GM12878 (cell line): ENCODE measurements around the gene TLE3. TPM values are rescaled to one million over a fixed set of nuclear protein-coding genes. Genes with fewer than 3 reads are reported as not detected.

Experiments
- FOXK2 ChIP-seq: fragments of 450-650 bp; IDR thresholded peaks from 2 replicates; pipeline ENCODE4 v1.6.1; 2017; ENCODE audit warnings: mild to moderate bottlenecking, moderate library complexity
- RUNX3 ChIP-seq: IDR thresholded peaks from 2 replicates; pipeline ENCODE4 v1.6.1; 2012; ENCODE audit warnings: low read length, inconsistent platforms
- SREBF2 ChIP-seq: IDR thresholded peaks from 2 replicates; pipeline ENCODE4 v1.6.1; 2012; ENCODE audit warnings: mild to moderate bottlenecking, low read length
- SRF ChIP-seq, 2 experiments: IDR thresholded peaks; 2 replicates each; pipeline ENCODE4 v1.6.1; 2011; ENCODE audit warnings: low read depth in 2 of 2, low read length in 2 of 2, mild to moderate bottlenecking in 1 of 2, moderate library complexity in 1 of 2
- ZNF207 ChIP-seq: fragments of 450-650 bp; IDR thresholded peaks from 2 replicates; pipeline ENCODE4 v1.6.1; 2014; ENCODE audit warnings: antibody characterized with exemption, mild to moderate bottlenecking, borderline replicate concordance
- ZNF384 ChIP-seq: IDR thresholded peaks from 2 replicates; pipeline ENCODE4 v1.6.1; 2012; ENCODE audit warnings: low read depth, mild to moderate bottlenecking, low read length, improper control_type of control experiment, borderline replicate concordance
- polyA plus RNA-seq, 11 experiments: library from polyadenylated mRNA; depleted of rRNA in 4 of 11; unstranded in 6 of 11; stranded (reverse) in 5 of 11; fragments of >200 nt; fragmentation: Nextera tagmentation in 4 of 11; fragmentation: Illumina TruSeq in 1 of 11; extraction: Ambion mirVana in 4 of 11; extraction: Trizol in 1 of 11; gene quantifications; 1 replicate in 1 of 11; 2 replicates in 10 of 11; pipeline versions ENCODE4 v1.2.1 to v1.2.3, GENCODE V29; 2011 to 2016; ENCODE audit warnings: inconsistent platforms in 2 of 11, missing spikeins in 2 of 11, low read depth in 1 of 11
- total RNA-seq, 4 experiments: library from RNA; depleted of rRNA in 3 of 4; stranded (reverse); fragments of >200 nt in 3 of 4; fragmentation: Illumina TruSeq in 1 of 4; extraction: Trizol in 1 of 4; gene quantifications; 2 replicates each; pipeline versions ENCODE4 v1.2.1 to v1.2.3, GENCODE V29; 2013 to 2021
- TF ChIP-seq, protein P1 (sequence below): IDR thresholded peaks from 2 replicates; pipeline ENCODE4 v1.6.1; 2011; ENCODE audit warnings: borderline replicate concordance, low read depth, mild to moderate bottlenecking, moderate library complexity, low read length; ENCODE audit not compliant: insufficient read depth, poor library complexity, severe bottlenecking
- TF ChIP-seq, protein P2 (sequence below): IDR thresholded peaks from 2 replicates; pipeline ENCODE4 v1.6.1; 2012; ENCODE audit warnings: low read length, inconsistent platforms
- TF ChIP-seq, protein P3 (sequence below): fragments of 450-650 bp; IDR thresholded peaks from 2 replicates; pipeline ENCODE4 v1.6.1; 2017; ENCODE audit warnings: mild to moderate bottlenecking, moderate library complexity

The TLE3 gene
- total and polyA plus RNA-seq, 10 of the 15 experiments (the other 5 are each of a cell fraction or from before 2014, with no cell fraction given): 1.2 to 65.5 (median 9.7) TPM

GRCh38 chr15:70047386-70048197, 50.1 kb downstream of the TLE3 start (continued):
- TF ChIP-seq, protein P1, sequence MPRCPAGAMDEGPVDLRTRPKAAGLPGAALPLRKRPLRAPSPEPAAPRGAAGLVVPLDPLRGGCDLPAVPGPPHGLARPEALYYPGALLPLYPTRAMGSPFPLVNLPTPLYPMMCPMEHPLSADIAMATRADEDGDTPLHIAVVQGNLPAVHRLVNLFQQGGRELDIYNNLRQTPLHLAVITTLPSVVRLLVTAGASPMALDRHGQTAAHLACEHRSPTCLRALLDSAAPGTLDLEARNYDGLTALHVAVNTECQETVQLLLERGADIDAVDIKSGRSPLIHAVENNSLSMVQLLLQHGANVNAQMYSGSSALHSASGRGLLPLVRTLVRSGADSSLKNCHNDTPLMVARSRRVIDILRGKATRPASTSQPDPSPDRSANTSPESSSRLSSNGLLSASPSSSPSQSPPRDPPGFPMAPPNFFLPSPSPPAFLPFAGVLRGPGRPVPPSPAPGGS: no peak
- TF ChIP-seq ZNF207: no peak
- TF ChIP-seq FOXK2: no peak
- TF ChIP-seq, protein P2, sequence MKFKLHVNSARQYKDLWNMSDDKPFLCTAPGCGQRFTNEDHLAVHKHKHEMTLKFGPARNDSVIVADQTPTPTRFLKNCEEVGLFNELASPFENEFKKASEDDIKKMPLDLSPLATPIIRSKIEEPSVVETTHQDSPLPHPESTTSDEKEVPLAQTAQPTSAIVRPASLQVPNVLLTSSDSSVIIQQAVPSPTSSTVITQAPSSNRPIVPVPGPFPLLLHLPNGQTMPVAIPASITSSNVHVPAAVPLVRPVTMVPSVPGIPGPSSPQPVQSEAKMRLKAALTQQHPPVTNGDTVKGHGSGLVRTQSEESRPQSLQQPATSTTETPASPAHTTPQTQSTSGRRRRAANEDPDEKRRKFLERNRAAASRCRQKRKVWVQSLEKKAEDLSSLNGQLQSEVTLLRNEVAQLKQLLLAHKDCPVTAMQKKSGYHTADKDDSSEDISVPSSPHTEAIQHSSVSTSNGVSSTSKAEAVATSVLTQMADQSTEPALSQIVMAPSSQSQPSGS: no peak
- TF ChIP-seq ZNF384: no peak
- TF ChIP-seq SRF (IDR thresholded peaks at IDR 0.05; ENCODE audit: low read depth in 2 of 2, low read length in 2 of 2): no peak
- TF ChIP-seq SREBF2: no peak
- TF ChIP-seq RUNX3: no peak
- TF ChIP-seq, protein P3, sequence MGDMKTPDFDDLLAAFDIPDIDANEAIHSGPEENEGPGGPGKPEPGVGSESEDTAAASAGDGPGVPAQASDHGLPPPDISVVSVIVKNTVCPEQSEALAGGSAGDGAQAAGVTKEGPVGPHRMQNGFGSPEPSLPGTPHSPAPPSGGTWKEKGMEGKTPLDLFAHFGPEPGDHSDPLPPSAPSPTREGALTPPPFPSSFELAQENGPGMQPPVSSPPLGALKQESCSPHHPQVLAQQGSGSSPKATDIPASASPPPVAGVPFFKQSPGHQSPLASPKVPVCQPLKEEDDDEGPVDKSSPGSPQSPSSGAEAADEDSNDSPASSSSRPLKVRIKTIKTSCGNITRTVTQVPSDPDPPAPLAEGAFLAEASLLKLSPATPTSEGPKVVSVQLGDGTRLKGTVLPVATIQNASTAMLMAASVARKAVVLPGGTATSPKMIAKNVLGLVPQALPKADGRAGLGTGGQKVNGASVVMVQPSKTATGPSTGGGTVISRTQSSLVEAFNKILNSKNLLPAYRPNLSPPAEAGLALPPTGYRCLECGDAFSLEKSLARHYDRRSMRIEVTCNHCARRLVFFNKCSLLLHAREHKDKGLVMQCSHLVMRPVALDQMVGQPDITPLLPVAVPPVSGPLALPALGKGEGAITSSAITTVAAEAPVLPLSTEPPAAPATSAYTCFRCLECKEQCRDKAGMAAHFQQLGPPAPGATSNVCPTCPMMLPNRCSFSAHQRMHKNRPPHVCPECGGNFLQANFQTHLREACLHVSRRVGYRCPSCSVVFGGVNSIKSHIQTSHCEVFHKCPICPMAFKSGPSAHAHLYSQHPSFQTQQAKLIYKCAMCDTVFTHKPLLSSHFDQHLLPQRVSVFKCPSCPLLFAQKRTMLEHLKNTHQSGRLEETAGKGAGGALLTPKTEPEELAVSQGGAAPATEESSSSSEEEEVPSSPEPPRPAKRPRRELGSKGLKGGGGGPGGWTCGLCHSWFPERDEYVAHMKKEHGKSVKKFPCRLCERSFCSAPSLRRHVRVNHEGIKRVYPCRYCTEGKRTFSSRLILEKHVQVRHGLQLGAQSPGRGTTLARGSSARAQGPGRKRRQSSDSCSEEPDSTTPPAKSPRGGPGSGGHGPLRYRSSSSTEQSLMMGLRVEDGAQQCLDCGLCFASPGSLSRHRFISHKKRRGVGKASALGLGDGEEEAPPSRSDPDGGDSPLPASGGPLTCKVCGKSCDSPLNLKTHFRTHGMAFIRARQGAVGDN: no peak
